Measurements from ENCODE around the gene MYZAP. TPM values are rescaled to one million over a fixed set of nuclear protein-coding genes. Genes with fewer than 3 reads are reported as not detected.

The MYZAP gene
- total and polyA plus RNA-seq, 2 experiments from 2014 or later = 143 to 175 TPM

DNA sequence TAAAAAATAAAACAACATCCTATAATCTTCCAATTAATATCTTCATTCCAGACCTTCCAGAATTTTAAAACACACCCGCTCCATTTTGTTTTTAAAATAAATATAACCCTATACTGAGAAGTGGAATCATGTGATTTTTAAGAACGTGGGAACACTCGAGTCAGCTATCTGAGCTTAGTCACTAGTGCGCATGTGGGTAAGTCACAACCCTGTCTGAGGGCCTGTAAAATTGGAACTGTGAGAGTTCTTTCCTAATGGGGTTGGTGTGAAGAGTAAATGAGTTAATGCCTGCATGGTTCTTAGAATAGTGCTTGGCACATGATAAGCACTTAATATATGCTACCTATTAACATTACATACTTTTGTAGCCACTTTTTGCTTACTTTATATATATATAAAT, 95.0 kb downstream of the MYZAP start:
- Histone ChIP-seq H3K4me3 (no peak overlapping the region), H3K9me3 (ENCODE audit: low read depth) (no peaks in the 10 kb centered on the region), H3K27ac (peak overlapping the region; percentile 31), H3K36me3 (peaks cover 8% of the 10 kb centered on the region), H3K27me3 (no peaks in the 10 kb centered on the region), H3K4me1 (ENCODE audit: low read depth) (no peaks in the 10 kb centered on the region)
- TF ChIP-seq, protein P1, sequence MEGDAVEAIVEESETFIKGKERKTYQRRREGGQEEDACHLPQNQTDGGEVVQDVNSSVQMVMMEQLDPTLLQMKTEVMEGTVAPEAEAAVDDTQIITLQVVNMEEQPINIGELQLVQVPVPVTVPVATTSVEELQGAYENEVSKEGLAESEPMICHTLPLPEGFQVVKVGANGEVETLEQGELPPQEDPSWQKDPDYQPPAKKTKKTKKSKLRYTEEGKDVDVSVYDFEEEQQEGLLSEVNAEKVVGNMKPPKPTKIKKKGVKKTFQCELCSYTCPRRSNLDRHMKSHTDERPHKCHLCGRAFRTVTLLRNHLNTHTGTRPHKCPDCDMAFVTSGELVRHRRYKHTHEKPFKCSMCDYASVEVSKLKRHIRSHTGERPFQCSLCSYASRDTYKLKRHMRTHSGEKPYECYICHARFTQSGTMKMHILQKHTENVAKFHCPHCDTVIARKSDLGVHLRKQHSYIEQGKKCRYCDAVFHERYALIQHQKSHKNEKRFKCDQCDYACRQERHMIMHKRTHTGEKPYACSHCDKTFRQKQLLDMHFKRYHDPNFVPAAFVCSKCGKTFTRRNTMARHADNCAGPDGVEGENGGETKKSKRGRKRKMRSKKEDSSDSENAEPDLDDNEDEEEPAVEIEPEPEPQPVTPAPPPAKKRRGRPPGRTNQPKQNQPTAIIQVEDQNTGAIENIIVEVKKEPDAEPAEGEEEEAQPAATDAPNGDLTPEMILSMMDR (IDR thresholded peaks at IDR 0.05; ENCODE audit: low read depth, low read length) = no peak
- peak in 1 of 2 donors; percentile 56 for DNase-seq (ENCODE audit: low read depth in 1 of 2, low spot score in 1 of 2)

DNA sequence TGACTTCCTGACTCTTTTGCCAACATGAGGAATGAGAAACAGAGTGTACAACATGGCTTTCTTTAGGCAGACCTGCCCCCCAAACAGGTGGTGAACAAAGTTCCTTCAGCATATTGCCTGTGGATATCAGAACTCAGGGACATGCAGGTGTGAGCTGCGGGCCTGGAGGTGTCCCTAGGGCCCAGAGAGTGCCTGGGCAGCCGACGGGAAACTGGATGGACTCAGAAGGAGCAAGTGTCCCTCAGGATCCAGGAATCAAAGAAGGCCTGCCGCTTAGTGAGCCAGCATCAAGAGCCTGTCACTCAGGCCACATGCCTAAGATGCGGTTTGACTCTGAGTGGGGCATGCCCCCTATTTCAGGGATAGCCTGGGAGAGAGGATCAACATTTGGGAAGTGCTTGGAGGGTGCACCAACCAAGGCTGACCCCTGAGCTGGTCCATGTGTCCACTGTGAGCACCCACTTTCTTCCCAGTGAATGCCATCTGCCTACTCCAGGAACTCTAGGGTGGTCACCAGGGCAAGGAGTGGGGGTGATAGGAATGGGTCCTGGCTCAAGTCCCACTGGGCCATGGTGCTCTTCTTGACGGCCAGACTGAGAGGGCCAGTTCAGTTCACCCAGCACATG, 98.8 kb downstream of the MYZAP start:
- no peaks in the 10 kb centered on the region for H3K27me3 ChIP-seq
- no peaks in the 10 kb centered on the region for H3K9me3 ChIP-seq (ENCODE audit: low read depth)
- no peak overlapping the region for H3K4me3 ChIP-seq
- H3K36me3 ChIP-seq = peaks cover 5% of the 10 kb centered on the region
- no peaks in the 10 kb centered on the region for H3K4me1 ChIP-seq (ENCODE audit: low read depth)
- DNase-seq (ENCODE audit: low read depth in 1 of 2, low spot score in 1 of 2) = no peak
- H3K27ac ChIP-seq = no peak overlapping the region
- TF ChIP-seq, protein P1 (IDR thresholded peaks at IDR 0.05; ENCODE audit: low read depth, low read length) = no peak

DNA sequence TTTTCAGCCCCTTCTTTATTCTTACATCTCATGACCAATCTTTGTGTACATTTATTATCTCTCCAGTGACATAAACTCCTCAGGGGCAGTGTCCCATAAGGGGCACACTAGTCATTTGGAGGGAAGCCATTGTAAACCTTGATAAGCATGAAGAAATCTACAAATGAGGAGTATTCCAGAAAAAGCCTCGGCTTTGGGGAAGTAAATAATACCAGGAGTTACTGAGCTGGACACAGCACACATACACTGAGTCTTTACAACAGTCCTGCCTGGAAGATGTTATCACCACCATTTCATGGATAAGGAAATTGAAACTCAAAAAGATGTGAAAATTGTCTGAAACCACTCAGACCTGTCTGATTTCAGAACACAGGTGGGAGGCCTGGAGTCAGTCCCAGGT, 99.4 kb downstream of the MYZAP start:
- Histone ChIP-seq H3K27ac (no peak overlapping the region), H3K36me3 (peaks cover 5% of the 10 kb centered on the region), H3K9me3 (ENCODE audit: low read depth) (no peaks in the 10 kb centered on the region), H3K27me3 (no peaks in the 10 kb centered on the region), H3K4me3 (no peak overlapping the region), H3K4me1 (ENCODE audit: low read depth) (no peaks in the 10 kb centered on the region)
- TF ChIP-seq, protein P1 (IDR thresholded peaks at IDR 0.05; ENCODE audit: low read depth, low read length) = no peak
- no peak for DNase-seq (ENCODE audit: low read depth in 1 of 2, low spot score in 1 of 2)

DNA sequence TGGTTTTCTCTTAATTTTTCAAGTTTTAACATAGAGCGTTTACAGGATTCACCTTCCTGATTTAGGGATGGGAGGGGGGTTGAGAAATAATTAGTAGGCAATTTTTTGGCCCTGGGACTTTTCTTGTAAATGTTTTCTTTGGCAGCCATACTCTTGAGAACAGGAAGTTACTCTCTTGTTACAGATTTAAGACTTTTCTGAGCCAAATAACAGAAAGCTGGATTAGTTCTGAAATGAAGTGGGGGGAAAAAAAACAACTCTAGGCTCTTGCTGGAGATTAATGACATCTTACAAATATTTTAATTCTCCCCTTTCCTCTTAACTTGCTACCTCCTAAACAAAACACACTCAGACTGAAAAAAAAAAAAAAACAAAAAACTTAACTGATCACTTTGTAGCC, 101.0 kb downstream of the MYZAP start:
- no peaks in the 10 kb centered on the region for H3K4me1 ChIP-seq (ENCODE audit: low read depth)
- H3K27ac ChIP-seq = no peak overlapping the region
- no peaks in the 10 kb centered on the region for H3K27me3 ChIP-seq
- TF ChIP-seq, protein P1 (IDR thresholded peaks at IDR 0.05; ENCODE audit: low read depth, low read length) = no peak
- H3K4me3 ChIP-seq = no peak overlapping the region
- H3K9me3 ChIP-seq (ENCODE audit: low read depth) = no peaks in the 10 kb centered on the region
- DNase-seq (ENCODE audit: low read depth in 1 of 2, low spot score in 1 of 2) = peak in 1 of 2 donors; percentile 92
- peaks cover 5% of the 10 kb centered on the region for H3K36me3 ChIP-seq

DNA sequence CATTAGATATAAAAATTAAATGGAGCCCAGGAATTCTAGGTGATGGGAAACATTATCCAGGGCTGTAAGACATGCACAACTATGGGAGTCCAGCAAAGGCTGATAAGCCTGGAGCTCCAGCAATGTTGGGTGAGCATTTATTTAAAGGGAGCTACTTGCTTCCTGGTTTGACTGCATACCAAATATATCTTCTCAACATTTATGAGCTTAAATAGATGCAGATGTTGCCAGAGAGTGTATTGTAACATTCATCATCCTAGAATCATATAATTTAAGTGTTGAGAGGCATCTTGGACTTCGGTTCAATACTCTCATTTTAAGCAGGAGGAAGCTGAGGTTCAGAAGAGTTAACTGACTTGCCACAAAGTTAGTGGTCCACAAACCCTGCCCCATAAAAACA, 102.6 kb downstream of the MYZAP start:
- Histone ChIP-seq H3K27ac (no peak overlapping the region), H3K4me3 (no peak overlapping the region), H3K36me3 (peaks cover 5% of the 10 kb centered on the region), H3K9me3 (ENCODE audit: low read depth) (no peaks in the 10 kb centered on the region), H3K4me1 (ENCODE audit: low read depth) (no peaks in the 10 kb centered on the region), H3K27me3 (no peaks in the 10 kb centered on the region)
- peak in 1 of 2 donors; percentile 54 for DNase-seq (ENCODE audit: low read depth in 1 of 2, low spot score in 1 of 2)
- TF ChIP-seq, protein P1 (IDR thresholded peaks at IDR 0.05; ENCODE audit: low read depth, low read length) = no peak

All from cardiac muscle cell (in vitro differentiated cells and primary cell).